GM15510 (cell line): ENCODE measurements around the gene PCP4.

ENCODE experiments used
- POLR2A ChIP-seq: IDR thresholded peaks from 3 replicates; pipeline ENCODE4 v1.6.1; 2011; ENCODE audit warnings: borderline replicate concordance; ENCODE audit not compliant: insufficient read length; ENCODE audit errors: extremely low read depth

Gene PCP4

GRCh38 chr21:39885119-39885848, 18.0 kb downstream of the PCP4 start:
- TF ChIP-seq POLR2A, result no peak

GRCh38 chr21:39888848-39889247, 21.6 kb downstream of the PCP4 start:
- no peak for TF ChIP-seq POLR2A

- TF ChIP-seq POLR2A, result no peak
These were observed 23.9 kb downstream of the PCP4 start for GRCh38 chr21:39891111-39891510.

GRCh38 chr21:39900491-39900890, 33.3 kb downstream of the PCP4 start:
- no peak for TF ChIP-seq POLR2A

GRCh38 chr21:39900911-39901310, 33.7 kb downstream of the PCP4 start:
- TF ChIP-seq POLR2A, result no peak

GRCh38 chr21:39902986-39903385, 35.7 kb downstream of the PCP4 start:
- TF ChIP-seq POLR2A, result no peak

- TF ChIP-seq POLR2A, result no peak
These were observed 37.2 kb downstream of the PCP4 start for GRCh38 chr21:39904457-39904856.

- TF ChIP-seq POLR2A, result no peak
These were observed 41.2 kb downstream of the PCP4 start for GRCh38 chr21:39908265-39908923.

GRCh38 chr21:39911286-39912199, 44.3 kb downstream of the PCP4 start:
- TF ChIP-seq POLR2A, result no peak

GRCh38 chr21:39913706-39914305, 46.6 kb downstream of the PCP4 start:
- no peak for TF ChIP-seq POLR2A

- TF ChIP-seq POLR2A, result no peak
These were observed 48.6 kb downstream of the PCP4 start for GRCh38 chr21:39915881-39916280.

- TF ChIP-seq POLR2A, result no peak
These were observed 51.3 kb downstream of the PCP4 start for GRCh38 chr21:39918558-39918957.

- no peak for TF ChIP-seq POLR2A
These were observed 56.2 kb downstream of the PCP4 start for GRCh38 chr21:39923476-39923875.

GRCh38 chr21:39924577-39925308, 57.5 kb downstream of the PCP4 start:
- TF ChIP-seq POLR2A, result no peak
